CD14-positive monocyte (primary cell): ENCODE results near the gene TMEM129. TPM values are rescaled to one million over a fixed set of nuclear protein-coding genes. Genes with fewer than 3 reads are reported as not detected.

ENCODE experiments used
- DNase-seq, 3 donors: peaks; one replicate each; pipeline ENCODE4 v3.0.0-alpha.2; 2011 to 2022
- H2AFZ ChIP-seq: 2 replicates; pipeline ENCODE4 v1.6.0; 2012; ENCODE audit warnings: mild to moderate bottlenecking, low read depth, low read length, inconsistent platforms; ENCODE audit not compliant: insufficient read depth, poor library complexity, severe bottlenecking
- H3K27ac ChIP-seq, 2 donors: 1 replicate in 1 of 2; 2 replicates in 1 of 2; pipeline ENCODE4 v1.5.1; 2012 to 2013; ENCODE audit warnings: low read length in 2 of 2, control low read depth in 1 of 2, inconsistent platforms in 1 of 2, low read depth in 1 of 2, mild to moderate bottlenecking in 1 of 2
- H3K27me3 ChIP-seq, 2 donors: one replicate each; pipeline versions ENCODE4 v1.6.0 to v1.6.1; 2011 to 2013; ENCODE audit warnings: low read length in 2 of 2; ENCODE audit not compliant: control insufficient read depth in 2 of 2, insufficient read depth in 2 of 2
- H3K36me3 ChIP-seq, 2 donors: replicated peaks in 1 of 2; 1 replicate in 1 of 2; 2 replicates in 1 of 2; pipeline versions ENCODE4 v1.5.1 to v1.6.1; 2012 to 2013; ENCODE audit warnings: low read length in 2 of 2, control low read depth in 1 of 2, inconsistent platforms in 1 of 2, mild to moderate bottlenecking in 1 of 2; ENCODE audit not compliant: insufficient read depth in 2 of 2, control insufficient read depth in 1 of 2
- H3K4me1 ChIP-seq, 2 donors: 1 replicate in 1 of 2; 2 replicates in 1 of 2; pipeline versions ENCODE4 v1.5.1 to v1.6.1; 2012 to 2013; ENCODE audit warnings: low read length in 2 of 2, control low read depth in 1 of 2, inconsistent platforms in 1 of 2, mild to moderate bottlenecking in 1 of 2, moderate library complexity in 1 of 2; ENCODE audit not compliant: insufficient read depth in 2 of 2, control insufficient read depth in 1 of 2
- H3K4me2 ChIP-seq: replicated peaks from 2 replicates; pipeline ENCODE3; 2012; ENCODE audit warnings: low read length, moderate library complexity, mild to moderate bottlenecking; ENCODE audit not compliant: poor library complexity, severe bottlenecking; ENCODE audit errors: extremely low read depth
- H3K4me3 ChIP-seq, 3 experiments: fragments of 200-600 bp in 1 of 3; sonication (generic) in 1 of 3; replicated peaks in 1 of 3; 1 replicate in 2 of 3; 2 replicates in 1 of 3; pipeline ENCODE4 v1.5.1; 2011 to 2013; ENCODE audit warnings: low read length in 3 of 3, mild to moderate bottlenecking in 3 of 3, control low read depth in 2 of 3, low read depth in 2 of 3, inconsistent platforms in 1 of 3, moderate library complexity in 1 of 3
- H3K79me2 ChIP-seq: 2 replicates; pipeline ENCODE4 v1.6.0; 2012; ENCODE audit warnings: mild to moderate bottlenecking, control low read depth, inconsistent platforms, low read length, moderate library complexity; ENCODE audit not compliant: insufficient read depth
- H3K9ac ChIP-seq: 2 replicates; pipeline ENCODE4 v1.6.0; 2017; ENCODE audit warnings: low read length, mild to moderate bottlenecking; ENCODE audit not compliant: insufficient read depth, poor library complexity, severe bottlenecking
- H3K9me3 ChIP-seq, 2 donors: replicated peaks in 1 of 2; 1 replicate in 1 of 2; 2 replicates in 1 of 2; pipeline versions ENCODE4 v1.5.1 to v1.6.1; 2012 to 2013; ENCODE audit warnings: low read length in 2 of 2, control low read depth in 1 of 2; ENCODE audit not compliant: control insufficient read depth in 1 of 2, insufficient read depth in 1 of 2
- H4K20me1 ChIP-seq: 2 replicates; pipeline ENCODE4 v1.6.0; 2012; ENCODE audit warnings: mild to moderate bottlenecking, low read length, control low read depth, moderate library complexity; ENCODE audit not compliant: insufficient read depth
- H3K27ac Mint-ChIP-seq, 7 donors: one replicate each; pipeline ENCODE4 v1.8.0; 2020; ENCODE audit warnings: mild to moderate bottlenecking in 7 of 7, mixed read lengths in 7 of 7, moderate library complexity in 6 of 7, inconsistent platforms in 2 of 7
- H3K27me3 Mint-ChIP-seq, 3 donors: one replicate each; pipeline ENCODE4 v1.8.0; 2021 to 2022; ENCODE audit warnings: low read depth in 3 of 3, mild to moderate bottlenecking in 3 of 3, mixed read lengths in 3 of 3, moderate library complexity in 3 of 3, inconsistent platforms in 1 of 3
- H3K36me3 Mint-ChIP-seq, 2 donors: one replicate each; pipeline ENCODE4 v1.8.0; 2020; ENCODE audit warnings: mixed read lengths in 2 of 2, inconsistent platforms in 1 of 2, mild to moderate bottlenecking in 1 of 2
- H3K4me1 Mint-ChIP-seq: one replicate; pipeline ENCODE4 v1.8.0; 2020; ENCODE audit warnings: mild to moderate bottlenecking, mixed read lengths
- H3K4me3 Mint-ChIP-seq, 2 donors: one replicate each; pipeline ENCODE4 v1.8.0; 2020; ENCODE audit warnings: mild to moderate bottlenecking in 2 of 2, mixed read lengths in 2 of 2, moderate library complexity in 1 of 2
- H3K9me3 Mint-ChIP-seq, 7 donors: one replicate each; pipeline ENCODE4 v1.8.0; 2020 to 2022; ENCODE audit warnings: mixed read lengths in 7 of 7, mild to moderate bottlenecking in 6 of 7, moderate library complexity in 6 of 7, inconsistent platforms in 2 of 7
- CTCF ChIP-seq: fragments of 200-600 bp; IDR thresholded peaks from one replicate; pipeline ENCODE4 v1.8.0; 2022; ENCODE audit warnings: antibody characterized with exemption, mild to moderate bottlenecking
- WGBS: methylation state at CpG from one replicate; pipeline ENCODE4 v1.1.5; 2013; ENCODE audit warnings: missing lambda C conversion rate; ENCODE audit not compliant: insufficient coverage; 5-methylcytosine and 5-hydroxymethylcytosine counted together
- intact Hi-C, 2 donors: fragments of 100-400 bp; cut with micrococcal nuclease; formaldehyde crosslinking; loops; one replicate each; pipeline versions ENCODE4 v1.15.0 to v1.15.1; 2023
- polyA plus RNA-seq, 3 donors: library from polyadenylated mRNA; depleted of rRNA in 1 of 3; unstranded in 2 of 3; stranded (reverse) in 1 of 3; fragments of 300-500 nt in 2 of 3; fragments of >200 nt in 1 of 3; fragmentation: Illumina TruSeq in 2 of 3; gene quantifications; 1 replicate in 2 of 3; 2 replicates in 1 of 3; pipeline ENCODE4 v1.2.3, GENCODE V29; 2012 to 2021

The TMEM129 gene
- polyA plus RNA-seq, 3 donors: 22.4 to 40.2 (median 24.1) TPM

GRCh38 chr4:1754336-1754735 is 33.2 kb upstream of the TMEM129 start:
- DNase-seq: no peak
- no peaks in the 10 kb centered on the region for H3K36me3 Mint-ChIP-seq
- no peaks in the 10 kb centered on the region for H3K9me3 Mint-ChIP-seq
- peaks cover 10% of the 10 kb centered on the region for H3K4me1 Mint-ChIP-seq
- peaks cover 0 to 2% (median 0%) of the 10 kb centered on the region in 3 donors for H3K27me3 Mint-ChIP-seq
- Histone ChIP-seq H3K4me2 (no peak overlapping the region), H3K79me2 (no peaks in the 10 kb centered on the region), H4K20me1 (no peaks in the 10 kb centered on the region), H3K9ac (no peak overlapping the region), H3K4me3 (no peak overlapping the region), H3K36me3 (no peaks in the 10 kb centered on the region), H2AFZ (peak overlapping the region; percentile 95), H3K27me3 (no peaks in the 10 kb centered on the region), H3K27ac (no peak overlapping the region), H3K4me1 (peaks cover 21 to 23% of the 10 kb centered on the region in 2 donors), H3K9me3 (no peaks in the 10 kb centered on the region)
- H3K27ac Mint-ChIP-seq: peak overlapping the region in 1 of 7 donors; percentile 12
- no peak for TF ChIP-seq CTCF
- intact Hi-C loops: loop anchor here in 1 of 2 donors (5.0 kb wide), 1 partner anchor 53 kb away; no protein-coding TSS in a partner anchor
- WGBS: 77% methylated on average over 4 of the region's 5 CpGs
- no peak overlapping the region for H3K4me3 Mint-ChIP-seq

- H3K27ac Mint-ChIP-seq: peak overlapping the region in 1 of 7 donors; percentile 30
- H3K9me3 Mint-ChIP-seq: no peaks in the 10 kb centered on the region
- no peak for DNase-seq
- H3K27me3 ChIP-seq: no peaks in the 10 kb centered on the region
- H3K4me3 Mint-ChIP-seq: no peak overlapping the region
- intact Hi-C loops: loop anchor here in 1 of 2 donors (5.0 kb wide), 1 partner anchor 53 kb away; no protein-coding TSS in a partner anchor
- H2AFZ ChIP-seq: peak overlapping the region; percentile 95
- WGBS: 76% methylated on average over 13 of the region's 15 CpGs
- TF ChIP-seq CTCF: no peak
- H3K4me2 ChIP-seq: no peak overlapping the region
- no peaks in the 10 kb centered on the region for H3K36me3 ChIP-seq
- peaks cover 10% of the 10 kb centered on the region for H3K4me1 Mint-ChIP-seq
- peaks cover 0 to 2% (median 0%) of the 10 kb centered on the region in 3 donors for H3K27me3 Mint-ChIP-seq
- no peaks in the 10 kb centered on the region for H4K20me1 ChIP-seq
- H3K36me3 Mint-ChIP-seq: no peaks in the 10 kb centered on the region
- no peaks in the 10 kb centered on the region for H3K79me2 ChIP-seq
- no peak overlapping the region for H3K27ac ChIP-seq
- H3K9me3 ChIP-seq: no peaks in the 10 kb centered on the region
- H3K9ac ChIP-seq: peak overlapping the region; percentile 74
- H3K4me1 ChIP-seq: peaks cover 21 to 23% of the 10 kb centered on the region in 2 donors
- H3K4me3 ChIP-seq: no peak overlapping the region
Measured at GRCh38 chr4:1753697-1754311, 32.7 kb upstream of the TMEM129 start.
